ENCODE results near the gene GRB2. TPM values are rescaled to one million over a fixed set of nuclear protein-coding genes. Genes with fewer than 3 reads are reported as not detected.
"Not testable (repeated sequence)": the region's sequence is repeated elsewhere in the genome, so short reads cannot be mapped to it uniquely, and the experiment has no call there.

Gene GRB2
- total and polyA plus RNA-seq, 2 experiments from 2014 or later = 89.0 to 112 TPM

- not testable (repeated sequence) for H3K79me2 ChIP-seq (replicated peaks; ENCODE audit: insufficient read depth); H3K27ac Mint-ChIP-seq; H3K9me3 Mint-ChIP-seq; H3K4me3 Mint-ChIP-seq; H4K20me1 ChIP-seq (replicated peaks; ENCODE audit: insufficient read depth); H3K4me3 ChIP-seq; DNase-seq (ENCODE audit: low spot score); H3K27me3 Mint-ChIP-seq (ENCODE audit: insufficient read depth, low read depth, poor library complexity); H3F3A ChIP-seq (replicated peaks; ENCODE audit: low read depth); H3K36me3 ChIP-seq (ENCODE audit: insufficient read depth); H3K36me3 Mint-ChIP-seq (ENCODE audit: low read depth); H3K9me2 ChIP-seq (ENCODE audit: insufficient read depth); H3K4me1 ChIP-seq (ENCODE audit: insufficient read depth); H3K4me2 ChIP-seq; H3K27ac ChIP-seq (ENCODE audit: low read depth); H2AFZ ChIP-seq; H3K4me1 Mint-ChIP-seq; H3K27me3 ChIP-seq (ENCODE audit: insufficient read depth); ATAC-seq
Observed at GRCh38 chr17:75434433-75434832, 29.0 kb upstream of the GRB2 start.

GRCh38 chr17:75433218-75433783 lies 27.8 kb upstream of the GRB2 start:
- Histone ChIP-seq H3K36me3 (ENCODE audit: insufficient read depth) (no peaks in the 10 kb centered on the region), H3K4me1 (ENCODE audit: insufficient read depth) (0 out of 2 replicates have a peak, but pooled peaks cover 3% of the 10 kb centered on the region), H2AFZ (no peak overlapping the region), H3K27ac (ENCODE audit: low read depth) (no peak overlapping the region), H3K4me3 (no peak overlapping the region), H3K79me2 (replicated peaks; ENCODE audit: insufficient read depth) (no peaks in the 10 kb centered on the region), H3K4me2 (no peak overlapping the region), H3K9me2 (ENCODE audit: insufficient read depth) (no peaks in the 10 kb centered on the region), H3K27me3 (ENCODE audit: insufficient read depth) (no peaks in the 10 kb centered on the region), H4K20me1 (replicated peaks; ENCODE audit: insufficient read depth) (no peaks in the 10 kb centered on the region), H3F3A (replicated peaks; ENCODE audit: low read depth) (no peaks in the 10 kb centered on the region)
- Mint-ChIP-seq H3K36me3 (ENCODE audit: low read depth) (no peaks in the 10 kb centered on the region), H3K27ac (no peak overlapping the region), H3K4me3 (no peak overlapping the region), H3K9me3 (no peaks in the 10 kb centered on the region), H3K27me3 (ENCODE audit: insufficient read depth, low read depth, poor library complexity) (peaks cover 2% of the 10 kb centered on the region), H3K4me1 (peaks cover 5% of the 10 kb centered on the region; the same call in 2 of the 3 replicates)
- DNase-seq (ENCODE audit: low spot score) = no peak
- ATAC-seq = no peak
- TF ChIP-seq POLR2AphosphoS5 (IDR thresholded peaks at IDR 0.05; ENCODE audit: low read depth) = no peak
- no peak for TF ChIP-seq NANOG (IDR thresholded peaks at IDR 0.05; ENCODE audit: borderline replicate concordance)
- TF ChIP-seq EZH2 (IDR thresholded peaks at IDR 0.05; ENCODE audit: low read depth, unreplicated experiment) = no peak
- TF ChIP-seq CTCF (conservative IDR thresholded peaks at IDR 0.05; ENCODE audit: low read depth in 2 of 2) = no peak
- no peak for TF ChIP-seq CREB1 (CRISPR knock-in tag; IDR thresholded peaks at IDR 0.05; ENCODE audit: low read depth)
- TF ChIP-seq ETS1 (IDR thresholded peaks at IDR 0.05) = no peak
- TF ChIP-seq JUNB (IDR thresholded peaks at IDR 0.05; ENCODE audit: unreplicated experiment) = no peak

Measured in GM23338 (cell line).